Stimulated activated CD8-positive, alpha-beta memory T cell treated with anti-CD3 and anti-CD28 coated beads, Interleukin-7, amount 100 ng/mL, for 4 hours (primary cell): ENCODE data around the gene ADAR.

Experiments
- DNase-seq, 2 donors: peaks; one replicate each; pipeline ENCODE4 v3.0.0-alpha.2; 2020; ENCODE audit warnings: low read depth in 2 of 2

The ADAR gene

DNA sequence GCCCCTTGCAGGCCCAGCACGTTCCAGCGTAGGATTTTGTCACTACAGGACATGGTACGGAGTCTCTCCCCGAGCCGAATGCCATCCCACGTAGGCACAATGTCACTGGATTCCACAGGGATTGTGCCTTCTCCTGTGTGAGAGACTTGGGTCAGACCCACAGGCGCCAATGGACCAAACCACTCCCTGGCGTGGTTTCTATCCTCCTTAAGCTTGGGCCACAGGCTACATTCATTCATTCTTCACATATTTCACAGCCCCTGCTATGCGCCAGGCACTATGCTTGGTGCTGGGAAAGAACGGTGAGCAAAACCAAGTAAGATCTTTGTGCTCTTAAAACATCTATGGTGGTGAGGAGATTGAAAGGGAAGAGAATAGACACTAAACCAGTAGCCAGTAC, 21.8 kb downstream of the ADAR start:
- no peak for DNase-seq

DNA sequence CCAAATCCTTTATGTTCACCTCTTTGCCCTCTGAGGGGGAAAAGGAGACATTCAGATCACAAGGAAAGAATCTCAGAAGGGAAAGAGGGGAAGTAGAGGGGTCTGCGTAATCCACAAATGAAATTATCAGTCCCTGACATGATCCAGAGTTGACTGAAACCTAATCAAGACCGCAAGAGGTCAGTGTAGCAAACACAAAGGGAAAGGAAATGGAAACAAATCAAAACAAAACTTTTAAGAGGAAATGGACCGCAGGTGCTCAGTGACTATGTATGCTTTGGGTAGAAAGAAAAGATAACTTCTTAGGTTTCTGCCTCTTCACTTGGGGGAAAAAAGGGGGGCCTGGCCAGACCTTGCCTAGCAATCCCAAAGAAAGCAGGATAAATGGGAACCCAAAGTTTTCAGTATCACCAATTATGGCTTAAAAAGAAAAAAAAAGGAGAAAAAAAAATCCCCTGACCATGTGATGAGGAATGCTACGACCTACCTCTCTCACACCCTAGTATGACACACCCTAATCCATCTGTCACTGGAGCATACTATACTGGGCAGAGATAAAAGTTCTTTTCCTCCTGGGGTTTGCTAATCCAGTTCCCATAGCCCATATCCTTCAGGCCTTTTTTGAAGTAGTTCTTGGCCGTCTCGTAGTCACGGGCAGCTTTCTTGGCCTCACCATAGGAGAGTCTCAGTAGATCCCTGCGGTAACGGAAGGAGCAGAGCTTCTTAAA, 23.6 kb downstream of the ADAR start:
- no peak for DNase-seq

DNA sequence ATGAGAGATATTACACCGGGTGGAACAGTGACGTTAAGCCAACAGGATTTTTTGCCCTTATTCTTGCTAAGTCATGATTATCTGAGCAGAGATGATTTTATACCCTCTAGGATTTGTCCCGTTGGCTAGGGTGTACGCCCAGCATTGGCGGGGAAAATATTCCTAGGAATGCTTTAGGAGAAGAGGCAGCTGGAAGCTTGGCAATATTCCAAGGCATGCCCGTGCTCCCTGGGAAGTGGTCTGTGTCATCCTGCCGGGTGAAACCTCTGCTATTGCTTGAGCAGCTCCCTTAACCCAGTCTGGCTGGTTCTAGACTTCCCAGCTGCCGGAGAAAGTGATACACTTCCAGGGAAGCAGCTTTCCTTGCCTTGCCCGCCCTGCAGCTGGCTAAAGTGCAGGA, 24.2 kb downstream of the ADAR start:
- no peak for DNase-seq

GRCh38 chr1:154582885-154583284, 25.1 kb downstream of the ADAR start:
- DNase-seq = no peak

DNA sequence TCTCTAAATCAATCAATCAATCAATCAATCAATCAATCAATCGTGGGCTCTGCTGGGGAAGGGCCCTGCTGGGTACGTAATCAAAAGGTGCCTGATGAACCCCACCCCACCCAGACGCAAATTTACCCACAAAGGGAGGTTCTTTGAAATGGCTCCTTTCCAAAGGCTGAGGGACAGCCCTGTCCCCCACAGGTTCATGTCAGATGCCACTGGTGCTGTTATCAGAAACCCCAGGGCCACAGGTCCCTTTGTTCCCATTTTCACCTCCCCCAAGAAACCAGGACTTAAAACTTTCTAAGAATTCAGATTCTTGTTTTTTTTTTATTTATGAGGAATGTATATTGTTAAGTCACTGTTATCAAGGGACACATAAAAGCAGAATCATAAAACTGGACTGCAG, 26.2 kb downstream of the ADAR start:
- no peak for DNase-seq

DNA sequence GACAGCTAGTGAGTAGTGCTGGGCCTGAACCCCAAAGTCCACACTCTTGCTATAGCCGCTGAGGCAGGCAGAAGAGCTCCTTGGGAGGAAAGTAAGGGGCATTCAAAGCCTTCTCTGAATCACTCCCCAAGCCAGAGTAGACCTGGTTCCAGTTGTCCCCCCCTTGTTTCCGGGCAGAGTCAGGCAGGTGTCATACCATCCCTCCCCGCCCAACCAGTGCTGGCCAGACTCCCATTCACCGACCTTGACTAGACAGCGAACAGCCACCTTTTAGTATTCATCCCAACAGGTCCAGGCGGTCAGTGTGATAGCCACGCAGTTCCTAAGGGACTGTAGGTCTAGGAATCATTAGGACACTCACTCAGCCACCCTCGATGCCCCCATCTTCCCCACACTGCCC, 28.6 kb downstream of the ADAR start:
- no peak for DNase-seq

DNA sequence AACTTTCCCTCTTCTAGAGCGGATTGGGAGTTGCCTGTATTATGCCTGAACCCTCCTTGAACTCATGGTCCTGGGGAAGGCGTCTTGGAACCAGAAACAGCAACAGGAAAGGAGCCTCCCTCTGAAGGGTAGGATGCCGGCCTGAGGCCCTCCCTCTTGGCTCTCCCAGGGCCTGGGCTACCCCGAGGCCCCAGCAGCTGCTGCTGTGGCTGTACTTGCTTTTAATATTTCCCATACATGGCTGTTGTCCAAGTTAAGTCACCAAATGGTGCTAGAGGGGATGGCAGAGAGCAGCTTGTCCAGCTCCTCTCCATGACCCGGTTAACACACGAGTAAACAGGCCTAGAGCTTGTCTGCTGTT, 29.9 kb downstream of the ADAR start:
- DNase-seq = no peak

DNA sequence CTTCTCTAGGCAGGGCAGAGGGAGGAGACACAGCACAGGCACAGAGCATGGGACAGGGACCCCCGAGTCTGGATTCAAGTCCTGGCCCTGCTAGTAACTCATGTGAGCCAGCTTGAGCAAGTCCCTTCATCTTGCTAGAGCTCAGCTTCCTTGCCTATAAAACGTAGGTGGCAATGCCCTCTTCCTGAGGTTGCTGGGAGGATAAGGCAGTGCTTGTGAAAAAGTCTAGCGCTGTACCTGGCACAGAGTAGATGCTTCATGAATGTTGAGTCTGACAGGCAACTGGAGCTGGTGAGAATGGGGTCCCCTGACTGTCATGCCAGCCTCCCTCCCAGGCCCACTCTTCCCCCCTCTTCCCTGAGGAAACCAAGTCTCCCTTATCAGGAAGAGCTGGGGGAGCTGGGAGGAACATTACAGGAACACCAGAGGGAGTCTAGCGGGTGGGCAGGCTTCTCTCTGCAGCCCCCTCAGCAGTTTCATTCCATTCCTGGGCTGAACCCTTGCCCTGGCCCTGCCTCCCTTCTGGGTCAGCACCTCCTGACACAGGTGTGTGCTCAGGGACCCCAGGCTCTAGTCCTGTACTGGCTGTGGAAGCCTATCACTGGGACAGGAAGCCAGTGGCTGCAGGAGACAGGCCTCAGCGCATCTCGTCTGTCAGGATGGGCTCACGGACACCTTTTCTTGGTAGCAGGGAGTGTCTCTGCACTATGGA, 30.5 kb downstream of the ADAR start:
- DNase-seq = no peak

- no peak for DNase-seq
These were observed 31.9 kb downstream of the ADAR start for GRCh38 chr1:154575951-154576566.

DNA sequence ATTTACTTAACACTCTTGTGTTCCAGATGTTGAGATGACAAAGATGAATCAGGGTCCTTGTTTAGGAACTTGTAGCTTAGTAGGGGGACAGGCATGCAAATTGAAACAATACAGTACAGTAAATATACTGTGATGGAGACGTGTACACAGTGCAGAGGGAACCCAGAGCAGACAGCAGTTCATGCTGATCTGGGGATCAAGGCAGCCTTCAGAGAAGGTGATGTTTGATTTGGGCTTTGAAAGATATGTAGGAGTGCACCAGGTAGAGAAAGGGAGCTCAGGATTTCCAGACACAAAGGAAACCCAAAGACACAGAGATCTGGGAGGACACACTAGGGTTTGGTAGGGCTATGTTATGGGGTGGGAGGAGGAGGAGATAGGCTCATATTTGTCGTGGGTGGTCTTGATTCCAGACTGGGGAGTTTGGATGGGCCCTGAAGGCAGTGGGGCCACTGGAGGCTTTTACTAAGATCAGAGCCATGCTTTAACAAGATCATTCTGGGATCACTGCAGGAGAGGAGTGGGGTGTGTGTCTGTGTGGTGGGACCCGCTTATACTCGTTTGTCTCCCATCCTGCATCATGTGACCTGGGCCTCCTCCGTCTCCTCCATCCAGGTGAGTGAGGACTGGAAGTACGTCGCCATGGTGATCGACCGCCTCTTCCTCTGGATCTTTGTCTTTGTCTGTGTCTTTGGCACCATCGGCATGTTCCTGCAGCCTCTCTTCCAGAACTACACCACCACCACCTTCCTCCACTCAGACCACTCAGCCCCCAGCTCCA, 32.6 kb downstream of the ADAR start:
- DNase-seq = no peak

- no peak for DNase-seq
These were observed 33.3 kb downstream of the ADAR start for GRCh38 chr1:154574716-154575115.

DNA sequence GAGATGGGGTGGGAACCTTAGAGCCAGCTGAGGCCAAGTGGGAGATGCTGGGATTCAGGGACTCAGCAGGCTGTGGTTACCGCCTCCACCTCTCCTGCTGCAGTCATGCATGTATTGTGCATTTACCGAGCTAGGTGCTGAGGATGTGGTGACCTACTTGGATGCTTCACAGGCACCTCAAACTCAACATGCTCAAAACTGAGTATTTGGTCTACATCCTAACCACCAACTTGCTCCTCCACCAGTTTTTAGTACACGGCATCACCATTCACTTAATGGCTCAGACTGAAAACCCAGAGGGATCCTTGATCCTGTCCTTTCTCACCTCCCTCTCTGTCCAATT, 34.8 kb downstream of the ADAR start:
- no peak for DNase-seq

- no peak for DNase-seq
These were observed 35.4 kb downstream of the ADAR start for GRCh38 chr1:154572468-154573167.

GRCh38 chr1:154571964-154572288, 36.1 kb downstream of the ADAR start:
- no peak for DNase-seq

GRCh38 chr1:154571244-154571963, 36.6 kb downstream of the ADAR start:
- DNase-seq = no peak

DNA sequence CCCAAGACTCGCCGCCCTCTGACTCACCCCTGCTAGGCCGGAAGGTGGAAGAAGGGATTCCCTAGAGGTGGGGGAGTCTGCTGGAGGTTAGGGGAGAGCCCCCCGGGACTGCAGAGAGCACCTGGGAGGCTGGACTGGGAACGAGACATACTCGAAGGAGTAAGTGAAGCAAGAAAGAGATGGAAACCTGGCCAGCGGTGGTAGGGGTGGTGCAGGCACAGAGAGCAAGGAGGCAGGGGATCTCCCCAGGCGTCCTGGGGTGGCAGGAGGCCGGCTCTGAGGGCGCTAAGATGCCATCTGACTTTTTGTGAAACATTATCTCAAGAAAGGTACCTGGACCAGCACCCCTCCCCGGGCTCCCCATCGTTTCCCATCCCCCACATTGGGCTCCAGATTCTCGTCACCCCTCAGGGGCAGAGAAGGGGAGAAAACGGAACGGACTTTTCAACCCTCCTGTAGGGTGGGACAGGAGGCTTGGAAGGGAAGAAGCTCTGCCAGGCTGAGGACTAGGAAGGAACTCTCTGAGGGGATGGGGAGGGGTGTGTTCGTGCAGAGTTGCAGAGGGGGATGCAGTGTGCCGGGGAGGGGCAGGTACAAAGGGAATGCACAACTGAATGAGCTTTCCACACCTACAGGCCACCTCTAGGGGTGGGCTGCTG, 39.7 kb downstream of the ADAR start:
- no peak for DNase-seq

DNA sequence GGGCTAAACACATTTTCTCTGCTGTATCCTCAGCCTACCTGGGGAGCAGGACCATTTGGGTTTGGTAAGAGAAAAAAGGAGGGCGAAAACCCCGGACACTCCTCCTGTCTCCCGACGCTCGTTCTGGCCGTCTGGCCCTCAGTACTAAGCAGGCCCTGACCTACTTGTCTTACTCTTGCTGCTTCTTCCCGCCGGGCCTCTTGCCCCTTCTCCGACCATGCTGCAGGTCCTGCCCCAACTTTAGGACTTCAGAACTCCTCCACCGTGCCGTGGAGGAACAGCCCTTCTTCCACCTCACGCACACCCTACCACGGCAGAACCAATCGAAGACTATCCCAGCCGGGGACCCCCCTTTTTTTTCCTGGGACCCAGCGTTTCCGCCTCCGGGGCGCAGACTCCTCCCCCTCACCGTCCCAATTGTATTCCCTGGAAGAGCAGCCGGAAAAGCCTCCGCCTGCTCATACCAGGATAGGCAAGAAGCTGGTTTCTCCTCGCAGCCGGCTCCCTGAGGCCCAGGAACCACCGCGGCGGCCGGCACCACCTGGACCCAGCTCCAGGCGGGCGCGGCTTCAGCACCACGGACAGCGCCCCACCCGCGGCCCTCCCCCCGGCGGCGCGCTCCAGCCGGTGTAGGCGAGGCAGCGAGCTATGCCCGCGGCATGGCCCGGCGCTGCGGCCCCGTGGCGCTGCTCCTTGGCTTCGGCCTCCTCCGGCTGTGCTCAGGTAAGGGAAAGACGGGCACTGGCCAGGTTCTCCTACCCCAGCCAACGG, 40.4 kb downstream of the ADAR start, which contains the start of gene CHRNB2:
TSS of gene CHRNB2 (plus strand) at position 393 of the 771 bp plus-strand sequence. CDS start at position 660, 267 bp downstream.
- DNase-seq = peak in 1 of 2 donors; percentile 51

DNA sequence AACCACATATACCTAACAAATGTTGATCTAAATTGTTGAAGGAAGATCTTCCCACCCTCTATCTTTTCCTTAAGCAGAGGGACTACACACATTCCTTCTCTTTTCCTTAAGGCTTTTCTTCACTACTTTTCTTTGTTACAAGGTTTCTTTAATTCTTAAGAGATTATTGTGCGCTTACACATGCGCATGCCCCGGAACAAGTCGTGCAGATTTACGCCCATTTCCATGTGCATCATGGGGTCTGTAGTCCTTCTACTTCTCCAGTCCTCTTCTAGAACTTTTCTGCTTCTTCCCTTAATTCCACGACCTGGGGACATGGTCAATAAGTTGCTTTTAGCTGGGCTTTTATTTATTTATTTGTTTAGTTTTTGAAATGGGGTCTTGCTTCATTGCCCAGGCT, 42.1 kb downstream of the ADAR start:
- no peak for DNase-seq

GRCh38 chr1:154559466-154560044, 48.4 kb downstream of the ADAR start:
- peak; percentile 69 for DNase-seq
